RWPE2 (cell line): ENCODE data around the gene EIF5.

Experiments
- ATAC-seq: fragments of 200-7000 bp; cut with Tn5 transposase; 3 replicates; pipeline ENCODE4 v1.9.1; 2021; ENCODE audit warnings: low read depth
- DNase-seq: peaks from one replicate; pipeline ENCODE4 v3.0.0-alpha.2; 2020; ENCODE audit warnings: low spot score
- H3K27ac ChIP-seq: fragments of 450-650 bp; 2 replicates; pipeline ENCODE4 v1.5.1; 2017; ENCODE audit warnings: mild to moderate bottlenecking; ENCODE audit not compliant: poor library complexity, severe bottlenecking
- H3K27me3 ChIP-seq: fragments of 250-450 bp; sonication (Bioruptor Pico); 2 replicates; pipeline ENCODE4 v1.5.1; 2021; ENCODE audit warnings: mild to moderate bottlenecking, moderate library complexity; ENCODE audit not compliant: insufficient read depth, poor library complexity, severe bottlenecking
- H3K36me3 ChIP-seq: fragments of 250-450 bp; sonication (Bioruptor Pico); 2 replicates; pipeline ENCODE4 v1.5.1; 2020; ENCODE audit warnings: low read depth, mild to moderate bottlenecking, moderate library complexity
- H3K4me1 ChIP-seq: fragments of 250-450 bp; sonication (Bioruptor Pico); 2 replicates; pipeline ENCODE4 v1.5.1; 2021; ENCODE audit warnings: mild to moderate bottlenecking, moderate library complexity; ENCODE audit not compliant: insufficient read depth, poor library complexity, severe bottlenecking
- H3K4me3 ChIP-seq: fragments of 250-450 bp; sonication (Bioruptor Pico); 2 replicates; pipeline ENCODE4 v1.5.1; 2021; ENCODE audit warnings: mild to moderate bottlenecking, moderate library complexity; ENCODE audit not compliant: severe bottlenecking
- H3K9me3 ChIP-seq: fragments of 250-450 bp; sonication (Bioruptor Pico); 2 replicates; pipeline ENCODE4 v1.5.1; 2021; ENCODE audit warnings: mild to moderate bottlenecking, moderate library complexity; ENCODE audit not compliant: severe bottlenecking
- TF ChIP-seq, protein P1 (sequence below): fragments of 450-650 bp; IDR thresholded peaks from one replicate; pipeline ENCODE4 v1.5.1; 2017; ENCODE audit warnings: mild to moderate bottlenecking, moderate library complexity; ENCODE audit not compliant: poor library complexity, severe bottlenecking

EIF5 gene

DNA sequence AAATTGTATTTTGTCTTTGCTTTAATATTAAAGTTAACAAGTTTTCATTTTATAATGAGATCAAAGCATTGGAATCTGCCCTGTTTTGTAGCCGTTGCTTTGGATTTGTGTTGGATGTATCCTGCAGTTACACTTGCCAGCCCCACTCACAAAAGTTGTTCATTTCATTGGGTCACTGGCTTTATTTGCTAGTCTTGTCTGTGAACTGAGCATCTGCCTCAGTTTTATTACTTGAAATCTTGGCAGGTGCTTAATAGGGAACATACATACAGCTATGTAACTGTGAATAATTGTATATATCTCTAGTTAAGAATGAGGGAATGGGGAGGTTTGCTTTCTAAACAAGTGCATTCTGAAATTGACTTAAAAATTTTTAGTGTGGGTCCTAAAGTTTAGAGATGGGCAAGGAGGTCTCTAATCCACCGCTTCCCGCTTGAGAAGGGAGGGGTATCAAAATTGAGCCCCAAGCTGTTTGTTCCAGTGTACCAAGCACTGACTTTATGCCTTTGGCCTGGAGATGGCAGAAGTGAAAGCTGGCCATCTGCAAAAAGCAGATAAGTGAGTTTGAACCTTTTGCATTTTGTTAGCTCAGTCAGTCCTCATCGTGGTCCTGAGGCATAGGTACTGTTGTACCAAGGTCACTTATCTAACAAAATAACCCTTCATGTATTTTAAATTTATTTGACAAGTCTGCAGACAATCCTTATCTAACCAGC lies 9.3 kb downstream of the EIF5 start:
- no peak for DNase-seq
- peaks cover 69% of the 10 kb centered on the region for H3K36me3 ChIP-seq
- no peaks in the 10 kb centered on the region for H3K9me3 ChIP-seq
- peaks cover 3% of the 10 kb centered on the region for H3K4me1 ChIP-seq
- TF ChIP-seq, protein P1, sequence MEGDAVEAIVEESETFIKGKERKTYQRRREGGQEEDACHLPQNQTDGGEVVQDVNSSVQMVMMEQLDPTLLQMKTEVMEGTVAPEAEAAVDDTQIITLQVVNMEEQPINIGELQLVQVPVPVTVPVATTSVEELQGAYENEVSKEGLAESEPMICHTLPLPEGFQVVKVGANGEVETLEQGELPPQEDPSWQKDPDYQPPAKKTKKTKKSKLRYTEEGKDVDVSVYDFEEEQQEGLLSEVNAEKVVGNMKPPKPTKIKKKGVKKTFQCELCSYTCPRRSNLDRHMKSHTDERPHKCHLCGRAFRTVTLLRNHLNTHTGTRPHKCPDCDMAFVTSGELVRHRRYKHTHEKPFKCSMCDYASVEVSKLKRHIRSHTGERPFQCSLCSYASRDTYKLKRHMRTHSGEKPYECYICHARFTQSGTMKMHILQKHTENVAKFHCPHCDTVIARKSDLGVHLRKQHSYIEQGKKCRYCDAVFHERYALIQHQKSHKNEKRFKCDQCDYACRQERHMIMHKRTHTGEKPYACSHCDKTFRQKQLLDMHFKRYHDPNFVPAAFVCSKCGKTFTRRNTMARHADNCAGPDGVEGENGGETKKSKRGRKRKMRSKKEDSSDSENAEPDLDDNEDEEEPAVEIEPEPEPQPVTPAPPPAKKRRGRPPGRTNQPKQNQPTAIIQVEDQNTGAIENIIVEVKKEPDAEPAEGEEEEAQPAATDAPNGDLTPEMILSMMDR, result no peak
- no peak overlapping the region for H3K4me3 ChIP-seq
- no peak for ATAC-seq
- no peak overlapping the region for H3K27ac ChIP-seq
- H3K27me3 ChIP-seq, result no peaks in the 10 kb centered on the region

DNA sequence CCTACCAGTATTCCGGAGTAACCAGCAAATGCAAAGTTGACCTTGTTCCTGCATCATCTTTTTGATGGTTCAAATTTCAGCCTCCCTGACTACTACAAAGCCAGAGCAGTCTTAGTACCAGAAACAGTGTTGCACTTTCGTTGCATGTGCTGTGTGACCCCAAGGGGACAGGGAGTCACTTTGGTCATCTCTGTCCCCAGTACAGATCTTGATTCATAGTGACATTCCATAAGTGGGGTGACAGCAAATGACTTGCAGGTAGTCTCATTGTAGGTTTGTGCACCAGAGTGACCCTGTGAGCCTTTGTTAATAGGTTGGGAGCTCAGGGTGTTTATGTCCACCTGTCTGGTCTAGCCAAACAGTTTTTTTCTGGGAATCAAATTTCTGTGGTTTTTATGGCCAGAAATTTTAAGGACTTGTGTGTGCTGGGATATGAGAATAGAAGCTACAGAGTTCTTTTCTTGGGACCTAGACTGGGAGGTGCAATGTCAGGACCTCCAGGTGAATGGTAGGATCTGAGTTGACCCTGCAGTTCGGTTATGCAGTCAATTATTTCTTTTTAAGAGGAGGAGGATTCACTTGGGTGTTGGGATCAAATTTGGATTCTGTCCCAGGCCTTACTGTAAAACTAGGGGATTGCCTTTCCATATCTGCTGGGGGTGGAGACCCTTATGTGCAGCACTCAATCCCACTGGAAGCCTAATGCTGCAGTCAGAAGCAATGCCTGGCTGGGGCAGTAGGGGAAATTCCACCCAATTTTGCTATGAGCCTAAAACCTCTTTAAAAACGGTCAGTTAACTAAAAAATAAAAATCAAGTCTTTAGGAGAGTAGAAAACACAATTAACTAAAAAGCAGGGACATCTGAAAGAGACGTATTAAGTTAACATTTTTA lies 10.1 kb downstream of the EIF5 start:
- Histone ChIP-seq H3K4me3 (no peak overlapping the region), H3K36me3 (peaks cover 60% of the 10 kb centered on the region), H3K27me3 (no peaks in the 10 kb centered on the region), H3K27ac (no peak overlapping the region), H3K4me1 (peaks cover 6% of the 10 kb centered on the region), H3K9me3 (no peaks in the 10 kb centered on the region)
- TF ChIP-seq, protein P1, result no peak
- ATAC-seq (peak; percentile 3; the same call in 1 of the 3 replicates), DNase-seq (no peak)

DNA sequence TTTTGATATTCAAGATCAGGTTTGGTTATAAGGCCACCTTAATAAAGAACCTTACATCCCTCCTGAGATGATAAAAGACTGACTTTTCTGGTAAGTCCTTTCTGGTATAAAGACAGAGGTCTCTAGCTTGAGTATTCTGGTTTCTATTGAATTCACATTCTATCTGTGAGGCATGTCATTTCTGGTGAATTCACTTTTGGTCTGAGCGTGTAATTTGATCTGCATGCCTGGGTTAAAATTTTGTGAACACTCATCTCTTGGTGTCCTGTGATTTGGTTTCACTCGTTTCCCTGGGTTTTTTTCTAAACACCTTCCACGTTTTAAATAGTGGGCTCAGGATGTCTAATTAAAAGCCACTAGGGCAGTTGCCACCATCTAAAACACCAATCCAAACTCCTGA lies 12.2 kb downstream of the EIF5 start:
- Histone ChIP-seq H3K27ac (no peak overlapping the region), H3K27me3 (no peaks in the 10 kb centered on the region), H3K36me3 (peaks cover 39% of the 10 kb centered on the region), H3K4me1 (peaks cover 6% of the 10 kb centered on the region), H3K9me3 (no peaks in the 10 kb centered on the region), H3K4me3 (no peak overlapping the region)
- ATAC-seq (no peak), DNase-seq (no peak)
- TF ChIP-seq, protein P1, result no peak

DNA sequence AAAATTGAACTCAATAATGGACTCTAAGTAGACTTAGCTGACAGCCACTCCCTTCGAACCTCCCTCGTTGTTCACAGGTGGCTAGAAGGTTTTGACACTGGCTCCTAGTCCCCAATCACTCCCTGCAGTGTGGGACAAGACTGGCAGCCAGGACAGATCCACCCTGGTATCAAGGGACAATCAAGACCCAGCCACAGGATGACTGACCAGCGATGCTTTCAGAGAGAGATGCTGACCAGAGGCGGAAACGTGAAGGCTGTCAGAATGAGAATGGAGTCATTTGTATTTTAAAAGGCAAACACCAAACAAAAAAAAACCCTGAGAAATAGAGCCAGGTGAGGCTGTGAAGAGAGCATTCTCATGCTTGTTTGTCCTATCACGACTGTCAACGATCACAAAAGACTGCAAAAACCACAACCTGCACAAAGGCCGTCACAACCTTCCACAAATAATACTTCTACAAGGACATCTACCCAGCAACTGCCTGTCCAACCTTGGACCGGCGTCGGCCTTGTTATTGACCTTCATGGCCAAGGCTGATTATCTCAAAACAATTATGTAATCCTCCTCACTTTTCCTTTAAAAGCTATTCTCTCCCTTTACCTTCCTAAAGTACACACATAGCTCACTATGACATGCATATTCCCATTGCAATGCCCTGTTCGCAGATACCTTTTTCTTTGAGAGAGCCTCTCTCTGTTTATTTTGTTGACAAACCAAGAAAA lies 13.2 kb downstream of the EIF5 start:
- Histone ChIP-seq H3K9me3 (no peaks in the 10 kb centered on the region), H3K4me1 (peaks cover 6% of the 10 kb centered on the region), H3K36me3 (peaks cover 29% of the 10 kb centered on the region), H3K4me3 (no peak overlapping the region), H3K27me3 (no peaks in the 10 kb centered on the region), H3K27ac (no peak overlapping the region)
- ATAC-seq, result no peak; the same call in 1 of the 3 replicates
- no peak for DNase-seq
- TF ChIP-seq, protein P1, result no peak
